GM19023 (cell line): ENCODE data around the gene PHLPP2.
"Not testable (repeated sequence)": the region's sequence is repeated elsewhere in the genome, so short reads cannot be mapped to it uniquely, and the experiment has no call there.

Experiments
- ATAC-seq: cut with Tn5 transposase; IDR thresholded peaks from one replicate; pipeline ENCODE4 v1.9.1; 2021; ENCODE audit warnings: mild to moderate bottlenecking, moderate library complexity; ENCODE audit not compliant: unreplicated experiment

Gene PHLPP2

GRCh38 chr16:71626858-71627213 lies 97.7 kb downstream of the PHLPP2 start:
- no peak for ATAC-seq

DNA sequence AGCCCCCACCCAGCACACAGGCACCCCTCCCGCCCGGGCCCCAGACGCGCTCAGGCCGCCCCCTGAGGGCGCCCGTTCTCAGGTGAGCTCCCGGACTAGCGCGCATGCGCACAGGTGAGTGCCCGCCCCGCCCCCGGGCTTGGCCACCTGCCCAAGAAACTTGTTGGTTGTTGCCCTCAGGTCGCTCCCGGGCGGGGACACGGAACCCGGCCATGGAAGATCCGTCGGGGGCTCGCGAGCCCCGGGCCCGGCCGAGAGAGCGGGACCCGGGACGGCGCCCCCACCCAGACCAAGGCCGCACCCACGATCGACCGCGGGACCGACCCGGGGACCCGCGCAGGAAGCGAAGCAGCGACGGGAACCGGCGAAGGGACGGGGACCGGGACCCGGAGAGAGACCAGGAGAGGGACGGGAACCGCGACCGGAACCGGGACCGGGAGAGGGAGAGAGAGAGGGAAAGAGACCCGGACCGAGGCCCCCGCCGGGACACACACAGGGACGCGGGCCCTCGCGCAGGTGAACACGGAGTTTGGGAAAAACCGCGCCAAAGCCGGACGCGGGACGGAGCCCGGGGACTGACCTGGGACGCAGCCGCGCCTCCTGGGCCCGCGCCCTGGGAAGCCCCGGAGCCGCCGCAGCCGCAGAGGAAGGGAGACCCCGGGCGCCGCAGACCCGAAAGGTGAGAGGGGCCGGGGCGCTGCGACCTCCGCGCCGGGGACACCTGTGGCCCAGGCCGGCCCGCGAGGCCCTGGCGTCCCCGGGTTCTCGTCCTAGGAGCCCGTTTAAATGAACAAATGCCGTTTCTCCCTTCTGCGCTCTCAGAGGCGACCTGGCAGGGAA lies 98.3 kb downstream of the PHLPP2 start, which contains the start of gene MARVELD3:
Gene MARVELD3 (plus strand): TSS at position 167 of the 840 bp plus-strand sequence. CDS start 46 bp downstream, at position 213.
- ATAC-seq = no peak

GRCh38 chr16:71625113-71625850 lies 99.2 kb downstream of the PHLPP2 start:
- ATAC-seq = no peak

- ATAC-seq = peak; percentile 50
Observed at GRCh38 chr16:71623597-71623996, 100.9 kb downstream of the PHLPP2 start.

DNA sequence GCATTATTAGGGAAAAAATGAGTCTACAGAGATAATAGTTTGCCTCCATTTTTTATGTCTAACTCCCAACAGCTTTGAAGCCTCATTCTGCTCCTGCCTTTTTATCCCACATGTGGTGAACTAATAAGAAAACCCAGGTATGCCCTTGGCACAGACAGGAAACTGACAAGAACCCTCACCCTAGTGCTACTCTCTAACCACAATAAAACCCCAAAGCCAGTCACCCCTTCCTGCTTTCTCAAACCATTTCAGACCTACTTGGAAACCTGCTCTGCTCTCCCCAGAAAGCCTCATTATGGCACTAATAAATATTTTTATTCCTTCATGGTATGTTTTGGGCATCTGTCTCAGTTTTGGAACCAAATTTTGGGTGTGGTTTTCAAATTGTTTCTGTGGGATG lies 102.4 kb downstream of the PHLPP2 start:
- no peak for ATAC-seq

- no peak for ATAC-seq
Observed at GRCh38 chr16:71618429-71618828, 106.1 kb downstream of the PHLPP2 start.

DNA sequence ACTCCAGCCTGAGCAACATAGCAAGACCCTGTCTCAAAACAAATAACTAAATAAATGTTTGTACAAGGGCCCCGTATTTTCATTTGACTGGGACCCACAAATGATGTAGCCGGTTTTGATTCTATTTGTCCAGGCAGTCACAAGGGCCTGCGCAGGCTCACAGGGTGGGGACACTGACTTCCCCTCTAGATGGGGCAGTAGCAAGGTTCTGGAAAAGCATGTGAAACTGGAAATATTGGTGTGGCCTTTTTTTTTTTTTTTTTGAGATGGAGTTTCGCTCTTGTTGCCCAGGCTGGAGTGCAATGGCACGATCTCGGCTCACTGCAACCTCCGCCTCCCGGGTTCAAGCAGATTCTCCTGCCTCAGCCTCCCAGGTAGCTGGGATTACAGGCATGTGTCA lies 109.5 kb downstream of the PHLPP2 start:
- not testable (repeated sequence) for ATAC-seq

GRCh38 chr16:71610936-71611871 lies 113.3 kb downstream of the PHLPP2 start:
- ATAC-seq = peak; percentile 53

DNA sequence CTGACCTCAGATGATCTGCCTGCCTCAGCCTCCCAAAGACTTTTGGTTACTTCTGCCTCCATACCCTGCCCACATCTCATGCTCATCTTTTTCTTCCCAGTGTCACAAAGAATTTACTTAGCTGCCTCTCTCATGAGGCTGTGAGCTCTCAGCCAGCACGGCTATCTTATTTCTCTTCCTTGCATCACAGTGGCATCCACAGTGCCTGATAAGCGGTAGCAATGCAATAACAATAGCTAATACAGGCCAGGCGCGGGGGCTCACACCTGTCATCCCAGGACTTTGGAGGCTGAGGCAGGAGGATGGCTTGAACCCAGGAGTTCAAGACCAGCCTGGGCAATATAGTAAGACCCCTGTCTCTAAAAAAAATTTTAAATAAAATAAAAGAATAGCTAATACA lies 114.1 kb downstream of the PHLPP2 start:
- no peak for ATAC-seq

DNA sequence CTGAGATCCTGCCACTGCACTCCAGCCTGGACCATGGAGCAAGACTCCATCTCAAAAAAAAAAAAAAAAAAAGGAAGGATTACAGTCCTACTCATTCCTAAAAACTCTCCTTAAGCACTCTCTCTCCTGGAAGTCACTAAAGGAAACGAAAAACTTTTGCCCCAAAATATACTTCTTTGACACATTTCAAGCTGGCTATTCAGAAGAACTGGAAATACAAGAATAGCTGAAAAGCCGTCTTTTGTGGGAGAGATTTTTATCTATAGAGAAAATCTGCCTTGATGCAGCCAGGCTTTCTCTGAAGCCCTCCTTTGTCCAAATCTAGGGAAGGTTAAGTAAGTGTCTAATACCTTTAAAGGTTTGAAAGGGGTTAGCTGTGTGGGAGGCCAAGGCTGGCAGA lies 115.4 kb downstream of the PHLPP2 start:
- ATAC-seq = no peak

- no peak for ATAC-seq
Observed at GRCh38 chr16:71600822-71601221, 123.7 kb downstream of the PHLPP2 start.

DNA sequence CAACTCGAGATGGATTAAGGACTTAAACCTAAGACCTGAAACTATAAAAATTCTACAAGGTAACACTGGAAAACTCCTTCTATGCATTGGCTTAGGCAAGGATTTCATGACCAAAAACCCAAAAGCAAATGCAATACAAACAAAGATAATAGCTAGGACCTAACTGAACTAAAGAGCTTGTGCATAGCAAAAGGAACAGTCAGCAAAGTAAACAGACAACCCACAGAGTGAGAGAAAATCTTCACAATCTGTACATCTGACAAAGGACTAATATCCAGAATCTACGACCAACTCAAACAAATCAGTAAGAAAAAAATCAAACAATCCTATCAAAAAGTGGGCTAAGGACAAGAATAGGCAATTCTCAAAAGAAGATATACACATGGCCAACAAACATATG lies 126.1 kb downstream of the PHLPP2 start:
- not testable (repeated sequence) for ATAC-seq

DNA sequence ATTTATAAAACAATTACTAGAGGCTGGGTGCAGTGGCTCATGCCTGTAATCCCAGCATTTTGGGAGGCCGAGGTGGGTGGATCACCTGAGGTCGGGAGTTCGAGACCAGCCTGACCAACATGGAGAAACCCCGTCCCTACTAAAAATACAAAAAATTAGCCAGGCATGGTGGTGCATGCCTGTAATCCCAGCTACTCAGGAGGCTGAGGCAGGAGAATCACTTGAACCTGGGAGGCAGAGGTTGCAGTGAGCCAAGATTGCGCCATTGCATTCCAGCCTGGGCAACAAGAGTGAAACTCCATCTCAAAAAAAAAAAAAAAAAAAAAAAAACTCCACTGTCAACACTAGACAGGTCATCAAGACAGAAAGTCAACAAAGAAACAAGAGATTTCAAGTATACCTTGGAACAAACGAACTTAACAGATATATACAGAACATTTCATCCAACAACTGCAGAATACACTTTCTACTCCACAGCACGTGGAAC lies 129.1 kb downstream of the PHLPP2 start:
- ATAC-seq = not testable (repeated sequence)
